NCI-H1436 (cell line): ENCODE measurements around the gene RAB31.
"Not testable (repeated sequence)": the region's sequence is repeated elsewhere in the genome, so short reads cannot be mapped to it uniquely, and the experiment has no call there.

Source experiments
- DNase-seq: peaks from one replicate; lab custom pipeline; 2025; lab: John Stamatoyannopoulos, UW

Gene RAB31

DNA sequence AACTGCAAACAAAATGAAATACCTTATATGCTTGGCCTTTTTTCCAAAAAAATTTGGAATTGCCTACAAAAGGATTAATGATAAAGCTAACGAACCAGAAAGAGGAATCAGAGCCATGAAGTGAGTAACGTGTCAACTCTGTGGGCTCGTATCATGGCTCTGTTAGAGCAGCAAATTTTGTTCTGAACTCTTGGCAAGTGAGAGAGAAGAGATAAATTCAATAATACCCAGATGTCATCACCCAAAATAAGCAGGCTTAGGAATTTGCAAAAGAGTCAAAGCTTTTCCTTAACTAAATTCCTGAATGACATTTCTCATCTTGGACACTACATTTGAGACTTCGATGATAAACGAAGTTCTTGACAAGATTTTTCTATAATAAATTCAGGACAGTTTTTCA is 182.1 kb downstream of the RAB31 start:
- no peak for DNase-seq

GRCh38 chr18:9890957-9891356 is 182.9 kb downstream of the RAB31 start:
- no peak for DNase-seq

GRCh38 chr18:9891515-9891914 is 183.4 kb downstream of the RAB31 start:
- not testable (repeated sequence) for DNase-seq

GRCh38 chr18:9894454-9895068 is 186.5 kb downstream of the RAB31 start:
- no peak for DNase-seq

DNA sequence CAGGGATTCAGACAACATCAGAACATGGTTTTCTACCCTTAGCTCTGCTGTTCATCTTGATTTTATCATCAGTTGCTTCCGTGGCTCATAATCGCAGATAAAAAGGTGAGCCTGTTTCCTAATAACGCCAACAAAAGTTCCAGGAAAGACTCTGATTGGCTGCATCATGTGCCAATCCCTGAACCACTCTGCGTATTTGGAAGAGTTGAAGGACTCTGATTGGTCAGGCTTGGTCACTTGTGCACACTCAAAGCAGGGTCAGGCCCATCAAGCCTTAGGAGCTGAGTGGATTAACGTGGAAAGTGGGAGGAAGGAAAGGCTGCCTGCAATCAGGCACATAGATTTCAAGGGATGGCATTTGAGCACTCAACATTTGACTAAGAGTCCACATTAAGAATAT is 189.0 kb downstream of the RAB31 start:
- DNase-seq, result no peak

- DNase-seq, result not testable (repeated sequence)
Observed at GRCh38 chr18:9897787-9898291, 189.7 kb downstream of the RAB31 start.

GRCh38 chr18:9898792-9899549 is 190.9 kb downstream of the RAB31 start:
- DNase-seq, result no peak

- DNase-seq, result not testable (repeated sequence)
Observed at GRCh38 chr18:9899550-9899930, 191.4 kb downstream of the RAB31 start.

- DNase-seq, result no peak
Observed at GRCh38 chr18:9900699-9901098, 192.6 kb downstream of the RAB31 start.

GRCh38 chr18:9901377-9901776 is 193.3 kb downstream of the RAB31 start:
- no peak for DNase-seq

- not testable (repeated sequence) for DNase-seq
Observed at GRCh38 chr18:9902264-9902663, 194.2 kb downstream of the RAB31 start.

GRCh38 chr18:9902832-9903231 is 194.7 kb downstream of the RAB31 start:
- DNase-seq, result no peak

DNA sequence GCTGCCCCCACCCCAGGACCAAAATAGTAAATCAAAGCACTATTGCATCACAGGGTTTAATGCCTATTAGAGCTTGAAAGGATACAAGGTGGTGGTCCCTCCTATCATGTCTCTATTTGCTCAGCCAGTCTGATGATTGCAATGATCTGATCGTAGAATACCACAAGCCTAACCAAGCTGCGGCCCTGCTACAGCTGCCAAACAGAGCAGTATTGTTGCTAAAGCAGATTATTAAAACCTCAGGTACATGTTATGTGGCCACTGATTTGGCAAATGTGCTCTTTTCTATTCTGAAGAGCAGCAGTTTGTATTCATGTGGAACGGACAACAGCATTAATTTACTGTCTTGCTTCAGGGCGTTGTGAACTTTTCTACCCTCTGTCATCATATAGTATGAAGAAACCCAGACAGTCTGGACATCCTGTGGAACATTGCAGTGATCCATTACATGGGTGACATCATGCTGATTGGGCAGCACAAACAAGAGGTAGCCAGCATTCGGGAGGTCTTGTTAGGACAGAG is 197.4 kb downstream of the RAB31 start:
- DNase-seq, result no peak

DNA sequence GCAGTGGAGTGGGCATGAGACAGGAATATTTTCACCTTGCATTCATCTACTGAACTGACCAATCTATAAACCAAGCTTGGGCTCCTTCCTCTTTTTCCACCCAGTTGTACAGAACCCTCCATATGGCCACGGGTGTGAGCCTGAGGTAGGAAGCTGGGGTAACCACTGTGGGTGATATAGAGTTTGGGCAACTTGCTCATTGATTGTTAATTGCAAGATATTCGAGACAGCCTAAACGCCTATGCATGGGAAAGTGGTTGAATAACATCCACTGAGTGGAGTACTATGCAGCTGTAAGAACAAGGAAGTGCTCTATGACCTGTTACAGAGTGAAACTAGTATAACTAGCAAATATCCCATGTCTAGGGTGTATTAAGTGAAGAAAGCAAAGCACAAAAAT is 198.4 kb downstream of the RAB31 start:
- DNase-seq, result no peak

DNA sequence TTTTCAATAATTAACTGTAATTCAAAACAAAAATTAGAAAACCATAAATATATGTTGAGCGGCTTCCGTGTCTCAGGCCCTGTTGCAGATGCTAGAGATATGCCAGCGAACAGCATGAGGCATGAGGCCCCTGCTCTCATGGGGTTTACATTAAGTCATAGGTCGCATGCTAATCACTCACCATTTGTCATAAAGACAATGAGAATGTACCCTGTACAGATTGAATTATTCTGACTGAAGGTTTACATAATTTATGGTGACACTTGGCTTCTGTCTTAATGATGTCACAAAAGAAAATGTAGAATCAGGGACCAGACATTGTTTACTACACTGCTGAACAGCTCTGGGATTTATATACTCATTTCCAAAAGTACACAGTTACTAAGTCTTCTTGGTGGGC is 199.8 kb downstream of the RAB31 start:
- no peak for DNase-seq

DNA sequence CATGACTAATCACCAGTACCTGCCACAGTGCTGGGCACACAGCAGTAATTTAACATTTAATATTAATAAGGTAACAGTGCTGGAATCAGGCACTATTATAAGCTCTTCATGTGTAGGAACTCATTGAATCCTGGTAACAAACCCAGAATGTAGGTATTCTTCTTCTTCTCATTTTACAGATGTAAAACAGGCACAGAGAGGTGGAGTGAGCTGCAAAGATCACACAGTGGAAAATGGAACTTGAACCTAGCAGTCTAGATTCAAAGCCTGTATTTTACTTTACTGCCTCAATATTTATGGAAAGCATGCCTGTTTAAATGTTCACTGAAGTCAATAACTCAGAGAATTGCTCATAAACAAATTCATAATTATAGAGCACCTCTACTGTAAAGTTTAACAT is 202.0 kb downstream of the RAB31 start:
- DNase-seq, result no peak

- DNase-seq, result no peak
Observed at GRCh38 chr18:9910661-9911060, 202.6 kb downstream of the RAB31 start.

- no peak for DNase-seq
Observed at GRCh38 chr18:9911226-9911625, 203.1 kb downstream of the RAB31 start.
